Peyer's patch (tissue), 4 donors: ENCODE measurements around the gene TMEM14B. TPM values are rescaled to one million over a fixed set of nuclear protein-coding genes. Genes with fewer than 3 reads are reported as not detected.

Experiments
- small RNA-seq, 2 donors: library from RNA; depleted of rRNA; stranded (forward); fragments of <200 nt; gene quantifications; one replicate each; pipeline ENCODE3, GENCODE V24; 2016
- total RNA-seq, 4 donors: library from RNA; depleted of rRNA; stranded (reverse); fragments of >200 nt; gene quantifications; one replicate each; pipeline ENCODE4 v1.1.0, GENCODE V29; 2016

The TMEM14B gene
- total RNA-seq, 4 donors from 2014 or later: 37.1 to 86.7 (median 44.0) TPM

Small RNAs within 50 kb of the gene (small RNA-seq; reads per million reads assigned to genes)
- 0 reads per million in 2 donors for gene RNA5SP203

Other genes with a start within 250 kb of the TMEM14B start
- gene GCNT2, start 226.5 kb upstream of the TMEM14B start, total RNA-seq: 10 to 100 TPM; 12.4 to 92.5 (median 77.0) TPM
- not detected for gene C6orf52, start 53.2 kb upstream of the TMEM14B start, total RNA-seq
- 1 to 10 TPM; 3.3 to 6.8 (median 5.5) TPM for gene PAK1IP1, start 52.8 kb upstream of the TMEM14B start, total RNA-seq
- 10 to 100 TPM; 30.5 to 62.5 (median 60.4) TPM for gene TMEM14C, start 24.7 kb upstream of the TMEM14B start, total RNA-seq
- under 1 TPM in 1 of 4 donors, not detected in 3; 0.27 TPM for gene MAK, start 90.7 kb downstream of the TMEM14B start, total RNA-seq
- gene GCM2, start 134.2 kb downstream of the TMEM14B start, total RNA-seq: not detected
- 1 to 10 TPM in 1 of 4 donors, under 1 TPM in 1, not detected in 2; 0.67 to 5.0 TPM for gene SYCP2L, start 139.2 kb downstream of the TMEM14B start, total RNA-seq